Muscle of leg (tissue), 11 donors: ENCODE data around the gene C1orf94. TPM values are rescaled to one million over a fixed set of nuclear protein-coding genes. Genes with fewer than 3 reads are reported as not detected.

ENCODE experiments used
- DNase-seq: peaks from one replicate; pipeline ENCODE4 v3.0.0; 2013
- H3K27ac ChIP-seq: one replicate; pipeline ENCODE4 v1.5.1; 2013; ENCODE audit warnings: mild to moderate bottlenecking, low read length, control low read depth
- H3K27me3 ChIP-seq: one replicate; pipeline ENCODE4 v1.6.1; 2013; ENCODE audit warnings: low read length; ENCODE audit not compliant: control insufficient read depth, insufficient read depth
- H3K36me3 ChIP-seq: one replicate; pipeline ENCODE4 v1.6.1; 2013; ENCODE audit warnings: low read length; ENCODE audit not compliant: control insufficient read depth, insufficient read depth
- H3K4me1 ChIP-seq: one replicate; pipeline ENCODE4 v1.6.1; 2013; ENCODE audit warnings: low read length; ENCODE audit not compliant: control insufficient read depth, insufficient read depth
- H3K4me3 ChIP-seq: one replicate; pipeline ENCODE4 v1.5.1; 2013; ENCODE audit warnings: low read length, control low read depth
- H3K9me3 ChIP-seq: replicated peaks from 2 replicates; pipeline ENCODE4 v1.6.1; 2013; ENCODE audit warnings: low read depth, low read length; ENCODE audit not compliant: control insufficient read depth
- WGBS: methylation state at CpG from one replicate; pipeline ENCODE4 v1.1.5; 2013; ENCODE audit warnings: missing lambda C conversion rate; ENCODE audit not compliant: insufficient coverage; 5-methylcytosine and 5-hydroxymethylcytosine counted together
- polyA plus RNA-seq, 8 donors: library from polyadenylated mRNA; unstranded; fragments of 120-200 nt; gene quantifications; one replicate each; pipeline versions ENCODE4 v1.2.1 to v1.2.3, GENCODE V29; 2013; ENCODE audit warnings: inconsistent platforms in 1 of 8, low replicate concordance in 1 of 8; ENCODE audit not compliant: insufficient read length in 8 of 8, insufficient read depth in 1 of 8
- total RNA-seq: library from RNA; stranded (reverse); fragments of 120-200 nt; gene quantifications from one replicate; pipeline ENCODE4 v1.2.4, GENCODE V29; 2013

C1orf94 gene
- total and polyA plus RNA-seq, 9 donors = 0.05 to 0.12 (median 0.09) TPM; not detected in 4

GRCh38 chr1:34237151-34237815, 60.6 kb downstream of the C1orf94 start:
- Histone ChIP-seq H3K9me3 (no peaks in the 10 kb centered on the region), H3K4me1 (no peaks in the 10 kb centered on the region), H3K27me3 (peaks cover 5% of the 10 kb centered on the region), H3K27ac (no peak overlapping the region), H3K4me3 (no peak overlapping the region), H3K36me3 (no peaks in the 10 kb centered on the region)
- 56% methylated on average over 4 of the region's 8 CpGs for WGBS
- no peak for DNase-seq

- H3K4me1 ChIP-seq = no peaks in the 10 kb centered on the region
- H3K27ac ChIP-seq = no peak overlapping the region
- DNase-seq = no peak
- WGBS = no CpG with 5 or more reads among the region's 4 CpGs
- H3K4me3 ChIP-seq = no peak overlapping the region
- H3K9me3 ChIP-seq = no peaks in the 10 kb centered on the region
- H3K27me3 ChIP-seq = no peaks in the 10 kb centered on the region
- H3K36me3 ChIP-seq = no peaks in the 10 kb centered on the region
Observed at GRCh38 chr1:34245967-34246366, 69.3 kb downstream of the C1orf94 start.

- no peaks in the 10 kb centered on the region for H3K4me1 ChIP-seq
- H3K9me3 ChIP-seq = no peaks in the 10 kb centered on the region
- no peak for DNase-seq
- H3K4me3 ChIP-seq = no peak overlapping the region
- no CpG with 5 or more reads among the region's 3 CpGs for WGBS
- no peak overlapping the region for H3K27ac ChIP-seq
- no peaks in the 10 kb centered on the region for H3K36me3 ChIP-seq
- no peaks in the 10 kb centered on the region for H3K27me3 ChIP-seq
Observed at GRCh38 chr1:34250342-34250741, 73.6 kb downstream of the C1orf94 start.

GRCh38 chr1:34262023-34262853, 85.5 kb downstream of the C1orf94 start:
- WGBS = 81% methylated on average over 10 of the region's 16 CpGs
- Histone ChIP-seq H3K27ac (no peak overlapping the region), H3K4me3 (no peak overlapping the region), H3K4me1 (no peaks in the 10 kb centered on the region), H3K36me3 (no peaks in the 10 kb centered on the region), H3K9me3 (no peaks in the 10 kb centered on the region), H3K27me3 (peaks cover 13% of the 10 kb centered on the region)
- no peak for DNase-seq

GRCh38 chr1:34262921-34263320, 86.2 kb downstream of the C1orf94 start:
- Histone ChIP-seq H3K4me1 (no peaks in the 10 kb centered on the region), H3K27ac (no peak overlapping the region), H3K27me3 (peaks cover 13% of the 10 kb centered on the region), H3K36me3 (no peaks in the 10 kb centered on the region), H3K9me3 (no peaks in the 10 kb centered on the region), H3K4me3 (no peak overlapping the region)
- DNase-seq = no peak
- WGBS = 60% methylated on average over 2 of the region's 7 CpGs

- Histone ChIP-seq H3K9me3 (no peaks in the 10 kb centered on the region), H3K4me1 (no peaks in the 10 kb centered on the region), H3K27me3 (peaks cover 13% of the 10 kb centered on the region), H3K4me3 (no peak overlapping the region), H3K36me3 (no peaks in the 10 kb centered on the region), H3K27ac (no peak overlapping the region)
- WGBS = 40% methylated on average over 1 of the region's 4 CpGs
- DNase-seq = no peak
Observed at GRCh38 chr1:34263406-34263805, 86.7 kb downstream of the C1orf94 start.

GRCh38 chr1:34265396-34265795, 88.7 kb downstream of the C1orf94 start:
- no peaks in the 10 kb centered on the region for H3K9me3 ChIP-seq
- H3K27me3 ChIP-seq = peaks cover 13% of the 10 kb centered on the region
- H3K36me3 ChIP-seq = no peaks in the 10 kb centered on the region
- H3K27ac ChIP-seq = no peak overlapping the region
- DNase-seq = no peak
- H3K4me3 ChIP-seq = no peak overlapping the region
- WGBS = 50% methylated on average over 1 of the region's 3 CpGs
- H3K4me1 ChIP-seq = no peaks in the 10 kb centered on the region

GRCh38 chr1:34266127-34266951, 89.6 kb downstream of the C1orf94 start:
- Histone ChIP-seq H3K27ac (no peak overlapping the region), H3K4me3 (no peak overlapping the region), H3K4me1 (no peaks in the 10 kb centered on the region), H3K9me3 (no peaks in the 10 kb centered on the region), H3K27me3 (peaks cover 13% of the 10 kb centered on the region), H3K36me3 (no peaks in the 10 kb centered on the region)
- no peak for DNase-seq
- 9% methylated on average over 8 of the region's 16 CpGs for WGBS

GRCh38 chr1:34267326-34267725, 90.6 kb downstream of the C1orf94 start:
- 78% methylated on average over 3 of the region's 5 CpGs for WGBS

More at GRCh38 chr1:34267326-34267725, 90.6 kb downstream of the C1orf94 start:
- DNase-seq = no peak
- Histone ChIP-seq H3K36me3 (no peaks in the 10 kb centered on the region), H3K9me3 (no peaks in the 10 kb centered on the region), H3K27ac (no peak overlapping the region), H3K4me1 (no peaks in the 10 kb centered on the region), H3K4me3 (no peak overlapping the region), H3K27me3 (peaks cover 9% of the 10 kb centered on the region)
